Activated CD4-positive, alpha-beta T cell treated with anti-CD3 and anti-CD28 coated beads for 36 hours (primary cell): ENCODE data around the gene SPATA2. TPM values are rescaled to one million over a fixed set of nuclear protein-coding genes. Genes with fewer than 3 reads are reported as not detected.

ENCODE experiments used
- ATAC-seq: fragments of 200-7000 bp; cut with Tn5 transposase; one replicate; pipeline ENCODE4 v1.10.0; 2021; ENCODE audit warnings: mild to moderate bottlenecking, moderate library complexity
- CTCF ChIA-PET: fragments of 350-600 bp; sonication (Branson Sonifier 250); formaldehyde crosslinking; loops from one replicate; lab custom pipeline; 2021; ENCODE audit warnings: antibody characterized with exemption; lab: Charles Lee
- POLR2A ChIA-PET: fragments of 350-600 bp; sonication (Branson Sonifier 250); formaldehyde crosslinking; loops from one replicate; lab custom pipeline; 2021; ENCODE audit warnings: antibody characterized with exemption, inconsistent platforms; lab: Charles Lee
- DNase-seq: peaks from one replicate; pipeline ENCODE4 v3.0.0-alpha.2; 2020
- H3K27ac Mint-ChIP-seq: one replicate; pipeline ENCODE4 v1.8.0; 2021; ENCODE audit warnings: mixed read lengths
- H3K27me3 Mint-ChIP-seq: one replicate; pipeline ENCODE4 v1.8.0; 2021; ENCODE audit warnings: mixed read lengths
- H3K36me3 Mint-ChIP-seq: one replicate; pipeline ENCODE4 v1.8.0; 2021; ENCODE audit warnings: low read depth, mixed read lengths
- H3K4me1 Mint-ChIP-seq: one replicate; pipeline ENCODE4 v1.8.0; 2021; ENCODE audit warnings: mixed read lengths
- H3K4me3 Mint-ChIP-seq: one replicate; pipeline ENCODE4 v1.8.0; 2021; ENCODE audit warnings: mild to moderate bottlenecking, moderate library complexity, mixed read lengths
- H3K9me3 Mint-ChIP-seq: one replicate; pipeline ENCODE4 v1.8.0; 2021; ENCODE audit warnings: low read depth, mixed read lengths
- intact Hi-C, 2 experiments: fragments of 100-400 bp; cut with DNase I in 1 of 2; cut with micrococcal nuclease in 1 of 2; formaldehyde crosslinking; loops; one replicate each; pipeline versions ENCODE4 v1.14.2 to v1.15.1; 2022 to 2024; cut with DNase I, micrococcal nuclease
- total RNA-seq, 2 experiments: library from RNA; stranded (reverse); gene quantifications; one replicate each; pipeline ENCODE4 v1.2.3, GENCODE V29; 2021

The SPATA2 gene
- total RNA-seq, 2 experiments from 2014 or later = 8.7 to 10.1 TPM

DNA sequence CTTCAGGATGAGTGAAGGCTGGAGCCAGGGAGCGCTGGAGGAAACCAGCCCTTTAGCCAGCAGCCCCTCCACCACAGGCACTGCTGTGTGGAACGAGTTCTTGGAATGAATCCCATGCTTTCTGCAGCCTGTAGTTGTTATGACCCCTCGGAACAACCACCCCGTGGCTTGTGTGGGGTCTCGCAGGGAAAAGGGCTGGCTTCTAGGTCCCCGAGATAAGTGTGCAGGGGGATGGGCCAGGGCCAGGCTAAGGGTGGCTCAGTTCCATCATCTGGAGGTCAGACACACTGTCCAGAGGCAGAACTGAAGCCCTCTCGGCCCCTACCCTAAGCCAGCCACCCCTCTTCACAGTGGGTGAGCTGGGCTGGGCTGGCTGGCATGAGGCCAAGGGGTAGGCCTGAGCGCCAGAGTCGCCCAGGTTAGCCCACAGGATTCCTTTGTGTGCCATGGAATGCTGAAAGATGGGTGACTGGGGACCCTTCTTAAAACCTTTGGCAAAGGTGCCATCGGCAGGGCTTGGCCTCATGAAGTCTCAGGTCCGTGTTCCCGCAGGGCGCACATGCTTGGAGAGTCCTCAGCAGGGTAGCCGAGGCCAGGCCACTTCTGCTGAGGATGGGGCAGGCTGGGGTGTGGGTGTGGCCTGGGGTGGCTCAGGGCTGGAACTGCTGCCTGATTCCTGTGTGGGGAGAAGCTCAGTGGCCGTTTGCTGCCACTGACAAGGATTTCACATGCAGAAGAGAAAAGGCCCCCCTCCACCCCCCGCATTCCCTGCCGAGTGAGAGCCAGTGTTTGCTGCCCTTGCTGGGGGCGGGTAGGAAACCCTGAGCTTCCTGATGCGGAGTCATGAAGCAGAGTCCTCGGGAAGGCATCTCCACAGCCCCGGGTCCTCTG is 24.6 kb downstream of the SPATA2 start:
- Mint-ChIP-seq H3K27ac (no peak overlapping the region), H3K4me3 (no peak overlapping the region), H3K9me3 (no peaks in the 10 kb centered on the region), H3K4me1 (peaks cover 28% of the 10 kb centered on the region), H3K27me3 (no peaks in the 10 kb centered on the region), H3K36me3 (peaks cover 13% of the 10 kb centered on the region)
- ChIA-PET POLR2A (no interaction called here), CTCF (interaction anchor here (0.6 to 1.1 kb wide), 4 partner anchors 9 to 351 kb away, joined by 3 to 4 read pairs (median 4); no protein-coding TSS in a partner anchor)
- intact Hi-C loops = loop anchor here in 1 of 2 experiments (5.0 kb wide), 1 partner anchor 37 kb away; no protein-coding TSS in a partner anchor
- ATAC-seq (no peak), DNase-seq (no peak)

- POLR2A ChIA-PET = no interaction called here
- Mint-ChIP-seq H3K27me3 (no peaks in the 10 kb centered on the region), H3K36me3 (peaks cover 13% of the 10 kb centered on the region), H3K4me3 (no peak overlapping the region), H3K4me1 (peaks cover 28% of the 10 kb centered on the region), H3K9me3 (no peaks in the 10 kb centered on the region), H3K27ac (no peak overlapping the region)
- DNase-seq (peak; percentile 28), ATAC-seq (no peak)
- intact Hi-C loops = loop anchor here (5.0 kb wide), 2 partner anchors 37 to 348 kb away; no protein-coding TSS in a partner anchor
- CTCF ChIA-PET = interaction anchor here (1.1 to 1.5 kb wide), 2 partner anchors 12 to 17 kb away, joined by 3 to 7 read pairs; no protein-coding TSS in a partner anchor
Observed at GRCh38 chr20:49889935-49890333, 25.4 kb downstream of the SPATA2 start.

GRCh38 chr20:49889001-49889934 is 26.1 kb downstream of the SPATA2 start:
- Mint-ChIP-seq H3K36me3 (peaks cover 16% of the 10 kb centered on the region), H3K27me3 (no peaks in the 10 kb centered on the region), H3K27ac (no peak overlapping the region), H3K4me1 (peaks cover 22% of the 10 kb centered on the region), H3K4me3 (no peak overlapping the region), H3K9me3 (no peaks in the 10 kb centered on the region)
- POLR2A ChIA-PET = no interaction called here
- ATAC-seq = no peak
- intact Hi-C loops = loop anchor here in 1 of 2 experiments (5.0 kb wide), 1 partner anchor 347 kb away; no protein-coding TSS in a partner anchor
- no peak for DNase-seq
- CTCF ChIA-PET = interaction anchor here (0.6 to 3.3 kb wide), 16 partner anchors 10 to 843 kb away, joined by 3 to 11 read pairs (median 4); partner anchors contain the start of genes CSE1L and SPATA2

- H3K27me3 Mint-ChIP-seq = no peaks in the 10 kb centered on the region
- H3K9me3 Mint-ChIP-seq = no peaks in the 10 kb centered on the region
- peaks cover 20% of the 10 kb centered on the region for H3K36me3 Mint-ChIP-seq
- H3K4me3 Mint-ChIP-seq = no peak overlapping the region
- ATAC-seq (peak; percentile 60), DNase-seq (peak; percentile 77)
- peaks cover 13% of the 10 kb centered on the region for H3K4me1 Mint-ChIP-seq
- H3K27ac Mint-ChIP-seq = peak overlapping the region; percentile 51
- ChIA-PET POLR2A (interaction anchor here (0.6 kb wide), 1 partner anchor 284 kb away, joined by 5 read pairs; no protein-coding TSS in a partner anchor), CTCF (interaction anchor here (0.6 to 3.3 kb wide), 20 partner anchors 11 to 842 kb away, joined by 3 to 11 read pairs (median 4); partner anchors contain the start of genes CSE1L and SPATA2)
- intact Hi-C loops = loop anchor here (1.0 to 5.0 kb wide), 2 partner anchors 277 to 346 kb away; no protein-coding TSS in a partner anchor
Observed at GRCh38 chr20:49888212-49889000, 26.9 kb downstream of the SPATA2 start.

GRCh38 chr20:49887251-49888211 is 27.8 kb downstream of the SPATA2 start:
- DNase-seq (no peak), ATAC-seq (no peak)
- Mint-ChIP-seq H3K4me1 (peaks cover 4% of the 10 kb centered on the region), H3K27ac (no peak overlapping the region), H3K9me3 (no peaks in the 10 kb centered on the region), H3K4me3 (no peak overlapping the region), H3K27me3 (no peaks in the 10 kb centered on the region), H3K36me3 (peaks cover 21% of the 10 kb centered on the region)
- ChIA-PET CTCF (interaction anchor here (0.6 to 3.3 kb wide), 23 partner anchors 13 to 558 kb away, joined by 3 to 11 read pairs (median 4); partner anchors contain the start of genes RNF114 and SPATA2), POLR2A (interaction anchor here (0.6 kb wide), 1 partner anchor 283 kb away, joined by 5 read pairs; no protein-coding TSS in a partner anchor)
- intact Hi-C loops = loop anchor here (1.0 to 5.0 kb wide), 2 partner anchors 276 to 345 kb away; no protein-coding TSS in a partner anchor

GRCh38 chr20:49886571-49887213 is 28.6 kb downstream of the SPATA2 start:
- intact Hi-C loops = loop anchor here in 1 of 2 experiments (5.0 kb wide), 1 partner anchor 344 kb away; no protein-coding TSS in a partner anchor
- no peaks in the 10 kb centered on the region for H3K9me3 Mint-ChIP-seq
- H3K36me3 Mint-ChIP-seq = peaks cover 21% of the 10 kb centered on the region
- no peak for DNase-seq
- no peak overlapping the region for H3K27ac Mint-ChIP-seq
- CTCF ChIA-PET = interaction anchor here (0.7 to 3.3 kb wide), 11 partner anchors 13 to 440 kb away, joined by 3 to 11 read pairs (median 3); partner anchors contain the start of gene RNF114
- H3K4me1 Mint-ChIP-seq = peaks cover 3% of the 10 kb centered on the region
- no peak overlapping the region for H3K4me3 Mint-ChIP-seq
- POLR2A ChIA-PET = no interaction called here
- no peak for ATAC-seq
- H3K27me3 Mint-ChIP-seq = no peaks in the 10 kb centered on the region

GRCh38 chr20:49885558-49886332 is 29.6 kb downstream of the SPATA2 start:
- H3K27ac Mint-ChIP-seq = no peak overlapping the region
- ATAC-seq = no peak
- peaks cover 3% of the 10 kb centered on the region for H3K4me1 Mint-ChIP-seq
- no peak for DNase-seq
- H3K9me3 Mint-ChIP-seq = no peaks in the 10 kb centered on the region
- H3K36me3 Mint-ChIP-seq = peaks cover 21% of the 10 kb centered on the region
- POLR2A ChIA-PET = no interaction called here
- H3K27me3 Mint-ChIP-seq = no peaks in the 10 kb centered on the region
- intact Hi-C loops = loop anchor here in 1 of 2 experiments (5.0 kb wide), 1 partner anchor 343 kb away; no protein-coding TSS in a partner anchor
- CTCF ChIA-PET = interaction anchor here (1.1 kb wide), 1 partner anchor 136 kb away, joined by 3 read pairs; no protein-coding TSS in a partner anchor
- no peak overlapping the region for H3K4me3 Mint-ChIP-seq

DNA sequence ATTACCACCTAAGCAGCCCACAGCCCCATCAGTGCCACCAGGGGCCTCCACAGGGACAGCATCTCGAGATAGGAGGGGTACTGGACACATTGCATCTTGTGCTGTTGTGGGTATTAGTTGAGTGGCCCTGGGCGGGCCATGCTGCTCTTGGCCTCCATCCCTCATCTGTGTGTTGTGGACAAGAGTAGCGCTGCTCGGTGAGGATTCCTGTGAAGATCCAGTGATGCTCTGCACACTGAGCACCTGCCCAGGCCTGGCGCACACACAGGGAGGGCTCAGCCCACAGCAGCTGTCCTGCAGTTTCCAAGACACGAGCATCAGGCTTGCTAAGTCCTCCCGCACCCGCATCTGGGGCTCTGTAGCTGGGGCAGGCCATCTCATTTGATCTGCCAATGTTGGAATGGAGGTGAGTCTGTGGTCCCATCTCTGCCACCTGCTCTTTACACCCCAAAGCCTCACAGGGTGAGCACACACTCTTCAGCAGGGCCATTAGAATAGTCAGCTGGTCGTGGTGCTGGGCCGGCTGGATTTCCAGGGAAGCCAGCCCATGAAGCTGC is 32.0 kb downstream of the SPATA2 start:
- ChIA-PET CTCF (interaction anchor here (1.2 kb wide), 1 partner anchor 271 kb away, joined by 3 read pairs; no protein-coding TSS in a partner anchor), POLR2A (no interaction called here)
- Mint-ChIP-seq H3K4me3 (no peak overlapping the region), H3K27ac (no peak overlapping the region), H3K4me1 (peaks cover 3% of the 10 kb centered on the region), H3K9me3 (no peaks in the 10 kb centered on the region), H3K27me3 (no peaks in the 10 kb centered on the region), H3K36me3 (peaks cover 18% of the 10 kb centered on the region)
- intact Hi-C loops = no loop called here
- DNase-seq (no peak), ATAC-seq (no peak)
